Loucy (cell line): ENCODE data around the gene RFC4.

Experiments
- CTCF ChIP-seq: fragments of 200-600 bp; sonication (generic); conservative IDR thresholded peaks from 2 replicates; pipeline ENCODE4 v1.5.1; 2014; ENCODE audit warnings: mild to moderate bottlenecking, antibody characterized with exemption, low read length
- EZH2phosphoT487 ChIP-seq: fragments of 200-600 bp; IDR thresholded peaks from 2 replicates; pipeline ENCODE4 v1.6.1; 2018; ENCODE audit warnings: antibody characterized with exemption, mild to moderate bottlenecking, moderate library complexity, borderline replicate concordance

GRCh38 chr3:186844908-186845307, 38.6 kb upstream of the RFC4 start:
- TF ChIP-seq CTCF (no peak), EZH2phosphoT487 (no peak)
